SKM-1 (cell line): ENCODE results near the gene TSC22D1.

Source experiments
- DNase-seq: peaks from one replicate; lab custom pipeline; 2025; ENCODE audit not compliant: unreplicated experiment; lab: John Stamatoyannopoulos, UW

TSC22D1 gene

GRCh38 chr13:44386913-44387556, 189.1 kb downstream of the TSC22D1 start:
- DNase-seq = no peak

- no peak for DNase-seq
Measured at GRCh38 chr13:44385847-44386246, 190.3 kb downstream of the TSC22D1 start.

GRCh38 chr13:44385401-44385800, 190.7 kb downstream of the TSC22D1 start:
- no peak for DNase-seq

- DNase-seq = no peak
Measured at GRCh38 chr13:44384778-44385177, 191.4 kb downstream of the TSC22D1 start.

GRCh38 chr13:44383945-44384344, 192.2 kb downstream of the TSC22D1 start:
- DNase-seq = no peak

- no peak for DNase-seq
Measured at GRCh38 chr13:44382635-44383145, 193.4 kb downstream of the TSC22D1 start.
